ENCODE measurements around the gene FAM180A.

- TF ChIP-seq CTCF (IDR thresholded peaks at IDR 0.05 in 4 of 5, conservative IDR thresholded peaks at IDR 0.05 in 1 of 5): no peak
- no peak for TF ChIP-seq POLR2A (IDR thresholded peaks at IDR 0.05)
Observed at GRCh38 chr7:135789956-135790355, 41.3 kb upstream of the FAM180A start.

Measured in gastrocnemius medialis (tissue), 4 donors.